Liver (tissue), 3 donors: ENCODE measurements around the gene IYD.

ENCODE experiments used
- FOXA2 ChIP-seq: IDR thresholded peaks from 2 replicates; pipeline ENCODE4 v1.6.1; 2016; ENCODE audit warnings: antibody characterized with exemption
- GABPA ChIP-seq, 2 donors: IDR thresholded peaks in 1 of 2; conservative IDR thresholded peaks in 1 of 2; 2 replicates each; pipeline ENCODE4 v1.6.1; 2016; ENCODE audit warnings: antibody characterized with exemption in 2 of 2, mild to moderate bottlenecking in 1 of 2, moderate library complexity in 1 of 2
- HNF4A ChIP-seq, 2 donors: conservative IDR thresholded peaks; 2 replicates each; pipeline ENCODE4 v1.6.1; 2016; ENCODE audit warnings: antibody characterized with exemption in 2 of 2, mild to moderate bottlenecking in 2 of 2
- JUND ChIP-seq, 2 donors: IDR thresholded peaks; 2 replicates each; pipeline ENCODE4 v1.6.1; 2016; ENCODE audit warnings: antibody characterized with exemption in 2 of 2
- MAX ChIP-seq: IDR thresholded peaks from 2 replicates; pipeline ENCODE4 v1.6.1; 2016; ENCODE audit warnings: antibody characterized with exemption
- RAD21 ChIP-seq, 2 donors: IDR thresholded peaks; 2 replicates each; pipeline ENCODE4 v1.6.1; 2016; ENCODE audit warnings: antibody characterized with exemption in 2 of 2, mild to moderate bottlenecking in 2 of 2
- TAF1 ChIP-seq: conservative IDR thresholded peaks from 2 replicates; pipeline ENCODE4 v1.6.1; 2016; ENCODE audit warnings: antibody characterized with exemption, mild to moderate bottlenecking
- YY1 ChIP-seq: IDR thresholded peaks from 2 replicates; pipeline ENCODE4 v1.6.1; 2016; ENCODE audit warnings: antibody characterized with exemption, mild to moderate bottlenecking
- ZBTB33 ChIP-seq: IDR thresholded peaks from 2 replicates; pipeline ENCODE4 v1.6.1; 2016; ENCODE audit warnings: antibody characterized with exemption
- TF ChIP-seq, protein P1 (sequence below): IDR thresholded peaks from 2 replicates; pipeline ENCODE4 v1.6.1; 2016; ENCODE audit warnings: antibody characterized with exemption, mild to moderate bottlenecking
- TF ChIP-seq, protein P2 (sequence below): fragments of 150-350 bp; IDR thresholded peaks from 2 replicates; pipeline ENCODE4 v1.5.1; 2017; ENCODE audit warnings: improper control_type of control experiment, low read depth, low read length; ENCODE audit not compliant: missing input control
- TF ChIP-seq, protein P3 (sequence below): IDR thresholded peaks from 2 replicates; pipeline ENCODE4 v1.6.1; 2016; ENCODE audit warnings: antibody characterized with exemption
- donor health status: healthy.
- donor health status: healthy.

- TF ChIP-seq, protein P1, sequence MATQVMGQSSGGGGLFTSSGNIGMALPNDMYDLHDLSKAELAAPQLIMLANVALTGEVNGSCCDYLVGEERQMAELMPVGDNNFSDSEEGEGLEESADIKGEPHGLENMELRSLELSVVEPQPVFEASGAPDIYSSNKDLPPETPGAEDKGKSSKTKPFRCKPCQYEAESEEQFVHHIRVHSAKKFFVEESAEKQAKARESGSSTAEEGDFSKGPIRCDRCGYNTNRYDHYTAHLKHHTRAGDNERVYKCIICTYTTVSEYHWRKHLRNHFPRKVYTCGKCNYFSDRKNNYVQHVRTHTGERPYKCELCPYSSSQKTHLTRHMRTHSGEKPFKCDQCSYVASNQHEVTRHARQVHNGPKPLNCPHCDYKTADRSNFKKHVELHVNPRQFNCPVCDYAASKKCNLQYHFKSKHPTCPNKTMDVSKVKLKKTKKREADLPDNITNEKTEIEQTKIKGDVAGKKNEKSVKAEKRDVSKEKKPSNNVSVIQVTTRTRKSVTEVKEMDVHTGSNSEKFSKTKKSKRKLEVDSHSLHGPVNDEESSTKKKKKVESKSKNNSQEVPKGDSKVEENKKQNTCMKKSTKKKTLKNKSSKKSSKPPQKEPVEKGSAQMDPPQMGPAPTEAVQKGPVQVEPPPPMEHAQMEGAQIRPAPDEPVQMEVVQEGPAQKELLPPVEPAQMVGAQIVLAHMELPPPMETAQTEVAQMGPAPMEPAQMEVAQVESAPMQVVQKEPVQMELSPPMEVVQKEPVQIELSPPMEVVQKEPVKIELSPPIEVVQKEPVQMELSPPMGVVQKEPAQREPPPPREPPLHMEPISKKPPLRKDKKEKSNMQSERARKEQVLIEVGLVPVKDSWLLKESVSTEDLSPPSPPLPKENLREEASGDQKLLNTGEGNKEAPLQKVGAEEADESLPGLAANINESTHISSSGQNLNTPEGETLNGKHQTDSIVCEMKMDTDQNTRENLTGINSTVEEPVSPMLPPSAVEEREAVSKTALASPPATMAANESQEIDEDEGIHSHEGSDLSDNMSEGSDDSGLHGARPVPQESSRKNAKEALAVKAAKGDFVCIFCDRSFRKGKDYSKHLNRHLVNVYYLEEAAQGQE: no peak
- TF ChIP-seq, protein P2, sequence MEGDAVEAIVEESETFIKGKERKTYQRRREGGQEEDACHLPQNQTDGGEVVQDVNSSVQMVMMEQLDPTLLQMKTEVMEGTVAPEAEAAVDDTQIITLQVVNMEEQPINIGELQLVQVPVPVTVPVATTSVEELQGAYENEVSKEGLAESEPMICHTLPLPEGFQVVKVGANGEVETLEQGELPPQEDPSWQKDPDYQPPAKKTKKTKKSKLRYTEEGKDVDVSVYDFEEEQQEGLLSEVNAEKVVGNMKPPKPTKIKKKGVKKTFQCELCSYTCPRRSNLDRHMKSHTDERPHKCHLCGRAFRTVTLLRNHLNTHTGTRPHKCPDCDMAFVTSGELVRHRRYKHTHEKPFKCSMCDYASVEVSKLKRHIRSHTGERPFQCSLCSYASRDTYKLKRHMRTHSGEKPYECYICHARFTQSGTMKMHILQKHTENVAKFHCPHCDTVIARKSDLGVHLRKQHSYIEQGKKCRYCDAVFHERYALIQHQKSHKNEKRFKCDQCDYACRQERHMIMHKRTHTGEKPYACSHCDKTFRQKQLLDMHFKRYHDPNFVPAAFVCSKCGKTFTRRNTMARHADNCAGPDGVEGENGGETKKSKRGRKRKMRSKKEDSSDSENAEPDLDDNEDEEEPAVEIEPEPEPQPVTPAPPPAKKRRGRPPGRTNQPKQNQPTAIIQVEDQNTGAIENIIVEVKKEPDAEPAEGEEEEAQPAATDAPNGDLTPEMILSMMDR: no peak
- TF ChIP-seq RAD21 (IDR thresholded peaks at IDR 0.05) (no peak), MAX (no peak), YY1 (no peak), HNF4A (conservative IDR thresholded peaks at IDR 0.05) (no peak), JUND (IDR thresholded peaks at IDR 0.05) (no peak), TAF1 (no peak), GABPA (IDR thresholded peaks at IDR 0.05 in 1 of 2, conservative IDR thresholded peaks at IDR 0.05 in 1 of 2) (no peak), FOXA2 (no peak), ZBTB33 (no peak)
- TF ChIP-seq, protein P3, sequence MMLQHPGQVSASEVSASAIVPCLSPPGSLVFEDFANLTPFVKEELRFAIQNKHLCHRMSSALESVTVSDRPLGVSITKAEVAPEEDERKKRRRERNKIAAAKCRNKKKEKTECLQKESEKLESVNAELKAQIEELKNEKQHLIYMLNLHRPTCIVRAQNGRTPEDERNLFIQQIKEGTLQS: no peak
These were observed 62.0 kb downstream of the IYD start for GRCh38 chr6:150430815-150431214.
